Activated effector memory CD4-positive, alpha-beta T cell treated with Interleukin-2 at 50 U/mL for 16 hours (primary cell): ENCODE data around the gene ARHGAP24.
"Not testable (repeated sequence)": the region's sequence is repeated elsewhere in the genome, so short reads cannot be mapped to it uniquely, and the experiment has no call there.

ENCODE experiments used
- DNase-seq: peaks from one replicate; pipeline ENCODE4 v3.0.0-alpha.2; 2020

The ARHGAP24 gene

DNA sequence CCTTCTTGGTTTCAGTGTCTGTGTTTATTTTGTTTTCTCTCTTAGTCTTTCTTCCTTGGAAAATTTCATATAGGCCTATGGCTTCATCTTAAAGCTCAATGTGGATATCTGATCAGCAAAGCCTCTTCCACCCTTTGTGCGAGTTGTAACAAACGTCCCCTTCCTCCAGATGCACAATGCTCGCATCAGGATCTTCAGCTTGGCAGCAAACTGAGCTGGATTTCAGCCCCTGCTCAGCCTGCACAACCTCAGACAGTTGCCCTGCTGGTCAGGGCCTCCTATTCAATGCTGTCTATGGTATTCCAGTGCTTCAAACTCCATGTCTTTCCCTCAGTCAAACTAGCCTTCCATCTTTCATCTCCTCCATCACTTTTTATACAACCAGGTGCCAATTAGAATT, 309.4 kb downstream of the ARHGAP24 start:
- DNase-seq, result no peak

DNA sequence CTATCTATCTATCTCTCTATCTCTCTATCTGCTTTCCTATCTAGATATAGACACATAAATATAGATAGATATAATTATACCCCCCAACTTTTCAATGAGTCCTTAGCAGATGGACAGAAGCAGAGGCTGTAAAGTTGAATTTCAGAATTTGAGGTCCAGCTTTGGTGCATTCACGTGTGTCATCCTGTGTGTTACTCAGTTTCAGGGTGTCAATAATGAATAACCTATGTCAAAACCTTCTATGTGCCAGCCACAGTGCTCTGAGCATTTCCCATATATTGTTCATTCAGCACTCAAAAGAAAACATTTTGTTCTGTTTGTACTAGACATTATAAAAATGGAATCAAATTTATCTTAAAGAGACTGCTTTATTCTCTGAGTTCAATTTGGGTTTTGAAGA, 310.0 kb downstream of the ARHGAP24 start:
- DNase-seq, result no peak

DNA sequence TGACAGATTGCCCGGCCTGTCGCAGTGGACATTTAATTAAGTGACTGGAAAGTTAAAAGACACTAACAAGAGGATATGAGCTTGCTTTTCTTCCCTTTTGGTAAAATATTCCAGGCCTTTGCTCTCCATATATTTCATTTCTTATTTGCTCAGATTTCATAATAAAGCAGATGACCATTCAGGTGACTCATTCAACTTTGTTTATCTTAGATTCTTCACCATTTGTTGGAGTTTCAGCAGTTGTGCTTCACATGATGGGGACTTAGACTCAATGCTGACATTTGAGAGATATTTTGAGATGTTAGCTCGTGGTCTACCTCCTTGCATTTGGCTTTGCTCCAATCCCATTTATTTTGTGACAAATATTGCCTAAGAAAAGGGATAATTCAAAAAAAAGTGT, 312.2 kb downstream of the ARHGAP24 start:
- DNase-seq, result no peak

DNA sequence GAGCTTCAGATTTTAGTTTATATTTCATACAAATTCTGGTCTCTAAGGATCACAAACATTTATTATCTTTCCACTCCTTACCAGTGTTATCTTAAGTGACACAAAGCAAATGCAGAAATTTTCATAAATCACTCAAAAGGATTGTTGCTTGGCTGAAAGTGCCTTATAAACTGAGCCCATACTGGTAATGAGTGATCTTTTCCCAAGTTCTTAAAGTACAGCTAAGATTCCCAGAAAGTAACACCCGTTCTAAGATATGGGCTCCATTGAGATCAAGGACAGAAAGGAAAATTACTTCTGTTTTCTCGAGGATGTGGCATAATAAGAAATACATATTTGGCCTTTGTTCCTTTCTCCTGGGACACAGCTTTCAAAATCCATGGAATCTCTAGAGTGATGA, 313.7 kb downstream of the ARHGAP24 start:
- DNase-seq, result no peak

DNA sequence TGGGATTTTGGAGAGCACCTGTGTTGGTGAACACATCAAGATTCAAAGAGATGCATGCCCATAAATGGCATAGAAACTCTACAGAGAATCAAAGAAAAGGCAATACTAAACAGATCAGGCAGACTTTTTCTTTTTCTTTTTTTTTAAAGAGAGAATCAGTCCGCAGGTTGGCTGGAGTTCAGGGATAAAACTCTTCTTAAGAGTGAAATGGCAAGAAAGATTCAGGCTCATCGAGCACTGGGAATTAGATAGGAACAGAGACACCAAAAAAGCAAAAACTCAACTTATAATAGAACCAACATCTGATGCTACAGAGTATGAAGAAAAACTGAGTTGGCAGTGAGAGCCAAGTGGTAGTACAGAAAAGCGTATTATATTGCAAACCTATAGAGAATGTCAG, 314.3 kb downstream of the ARHGAP24 start:
- no peak for DNase-seq

DNA sequence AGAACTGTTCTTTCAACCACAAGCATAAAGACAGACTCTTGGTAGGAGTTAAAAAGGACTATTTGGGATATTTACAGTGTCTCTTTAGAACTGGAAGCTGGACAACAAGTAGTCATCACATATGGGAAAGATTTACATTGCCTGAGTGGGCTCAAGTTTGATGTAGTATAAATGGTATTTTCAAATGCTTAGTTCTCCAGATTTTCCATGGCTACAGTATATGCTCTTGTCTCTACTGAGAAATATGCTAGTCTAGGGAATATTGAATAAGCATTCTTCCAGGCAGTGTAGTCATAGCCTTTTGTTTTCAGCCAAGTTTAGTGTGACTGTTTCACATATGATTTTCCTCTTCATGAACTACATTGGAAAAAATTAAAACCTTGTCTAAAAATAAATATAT, 315.6 kb downstream of the ARHGAP24 start:
- DNase-seq, result no peak

DNA sequence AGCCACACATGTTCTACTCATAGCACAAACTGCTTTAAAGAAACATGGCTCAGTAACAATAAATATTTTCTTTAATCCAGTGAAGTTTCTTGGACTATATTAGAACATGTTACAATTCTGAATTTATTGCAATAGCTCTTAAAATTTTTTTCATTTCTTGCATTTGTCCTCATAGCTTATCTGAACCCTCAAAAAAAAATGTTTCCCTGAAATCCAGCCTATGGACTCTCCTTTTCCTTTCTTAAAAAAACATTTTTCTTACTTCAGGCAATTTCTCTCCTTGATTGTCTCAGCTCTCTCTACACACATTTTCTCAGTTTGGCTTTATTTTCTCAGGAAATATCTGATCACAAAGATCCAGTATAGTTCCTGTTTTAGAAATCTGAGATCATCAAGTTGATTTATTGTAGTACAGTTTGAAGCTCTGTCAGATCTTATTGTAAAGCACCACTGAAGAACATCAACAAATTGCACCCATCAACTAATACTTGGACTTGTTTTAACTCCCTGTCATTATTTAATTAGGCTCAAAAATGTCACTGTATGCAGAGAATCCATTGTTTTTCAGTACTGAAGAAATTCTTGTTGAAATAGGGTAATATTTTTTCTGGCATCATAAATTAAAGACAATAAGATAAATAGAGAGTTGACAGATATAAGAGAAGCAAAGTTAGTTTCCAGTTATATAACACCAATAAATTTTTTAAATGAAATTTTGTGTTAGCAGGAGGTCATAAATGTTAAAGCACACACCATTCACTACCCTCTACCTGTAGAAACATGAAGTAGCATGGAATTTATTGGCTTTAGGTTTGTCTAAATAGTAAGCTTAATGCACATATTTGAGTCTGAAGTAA, 317.7 kb downstream of the ARHGAP24 start:
- no peak for DNase-seq

DNA sequence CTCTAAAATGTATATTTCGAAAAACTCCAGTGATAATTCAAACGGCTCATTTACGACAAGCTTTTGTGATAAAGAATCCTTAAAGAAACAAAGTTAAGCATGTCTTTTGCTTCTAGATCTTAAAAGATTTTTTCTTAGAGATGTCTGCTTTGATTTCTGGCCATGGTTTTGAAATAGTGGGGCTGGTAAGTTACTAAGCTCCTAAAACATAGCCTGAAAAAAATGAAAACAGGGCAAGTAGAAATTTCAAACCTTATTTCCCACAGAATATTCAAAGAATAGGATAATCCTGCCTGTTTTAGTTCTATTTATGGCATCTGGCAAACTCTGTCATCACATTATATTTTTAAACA, 318.3 kb downstream of the ARHGAP24 start:
- no peak for DNase-seq

DNA sequence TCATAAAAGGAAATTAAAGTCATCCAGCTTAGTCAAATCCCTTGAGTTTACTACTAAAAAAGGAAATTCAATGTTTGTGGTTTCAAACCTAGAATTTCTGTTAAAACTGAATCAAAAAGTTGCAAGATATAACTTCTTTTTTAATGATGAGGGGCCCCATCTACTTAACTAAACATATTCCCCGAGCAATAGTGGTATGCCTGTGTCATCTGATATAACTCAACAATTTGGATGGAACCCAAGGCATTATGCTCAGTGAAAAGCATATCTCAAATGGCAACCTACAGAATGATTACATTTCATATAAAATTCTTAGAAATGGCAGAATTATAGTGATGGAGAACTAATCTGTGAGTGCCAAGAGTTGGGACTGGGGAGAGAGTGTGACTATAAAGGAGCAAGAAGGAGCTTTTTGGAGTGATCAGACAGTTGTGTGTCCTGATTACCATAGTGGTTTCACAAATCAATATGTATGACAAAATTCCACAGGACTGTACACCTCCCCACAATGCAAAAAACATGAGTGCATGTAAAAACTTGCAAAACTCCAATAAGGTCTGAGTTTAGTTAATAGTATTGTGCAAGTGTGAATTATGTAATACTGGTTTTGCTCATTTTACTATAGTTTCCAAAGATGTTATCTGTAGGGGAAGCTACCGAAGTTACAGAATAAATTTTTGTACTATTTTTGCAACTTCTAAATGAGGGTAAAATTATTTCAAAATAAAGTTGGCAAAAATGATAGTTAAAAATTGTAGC, 323.2 kb downstream of the ARHGAP24 start:
- no peak for DNase-seq

DNA sequence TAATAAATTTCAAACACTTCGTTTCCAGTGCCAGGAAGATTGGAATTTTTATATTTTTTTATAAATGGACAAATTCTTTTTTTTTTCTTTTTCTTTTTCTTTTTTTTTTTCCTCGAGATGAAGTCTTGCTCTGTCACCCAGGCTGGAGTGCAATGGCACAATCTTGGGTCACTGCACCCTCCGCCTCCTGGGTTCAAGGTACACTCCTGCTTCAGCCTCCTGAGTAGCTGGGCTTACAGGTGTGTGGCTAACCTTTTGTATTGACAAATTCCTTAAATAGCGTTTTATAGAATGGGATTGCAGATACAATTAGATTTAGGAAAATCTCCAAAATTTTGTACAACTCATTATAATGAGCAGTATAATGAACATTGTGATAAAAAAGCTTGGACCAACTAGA, 328.9 kb downstream of the ARHGAP24 start:
- no peak for DNase-seq

DNA sequence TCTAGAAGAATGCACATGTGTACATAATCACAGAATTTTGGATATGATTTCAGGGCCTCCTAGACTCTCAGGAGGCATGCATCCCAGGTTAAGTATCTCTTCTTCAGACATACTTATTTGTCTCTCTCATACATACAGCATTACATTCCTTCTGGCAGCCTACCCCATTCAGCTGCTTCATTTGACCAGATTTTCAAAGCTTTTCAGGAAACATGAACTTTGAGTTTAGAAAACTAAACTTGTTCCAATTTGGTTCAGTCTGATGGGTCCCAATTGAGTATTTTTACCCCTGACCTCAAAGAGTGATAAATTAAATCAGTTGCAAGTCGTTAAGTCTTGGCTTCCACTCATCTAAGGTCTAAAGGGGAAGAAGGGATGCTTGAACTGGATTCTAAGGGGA, 330.9 kb downstream of the ARHGAP24 start:
- DNase-seq, result no peak

DNA sequence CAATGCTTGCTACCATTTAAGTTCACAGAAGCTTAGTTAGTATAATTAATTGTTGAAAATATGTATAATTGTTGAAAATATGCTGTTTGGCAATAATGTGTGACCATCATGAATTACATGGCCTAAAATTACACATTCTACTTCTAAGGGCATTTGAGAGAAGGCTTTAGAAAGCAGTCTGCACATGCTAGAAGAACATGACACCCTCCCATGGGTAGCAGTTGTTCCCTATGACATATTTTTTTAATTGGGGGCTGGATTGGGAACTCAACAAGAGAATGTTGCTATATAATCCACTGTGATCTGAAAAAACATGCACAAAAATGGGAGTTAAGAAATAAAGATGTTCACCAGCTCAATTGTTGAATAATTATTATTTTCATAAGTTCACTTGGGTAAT, 331.4 kb downstream of the ARHGAP24 start:
- DNase-seq, result no peak

DNA sequence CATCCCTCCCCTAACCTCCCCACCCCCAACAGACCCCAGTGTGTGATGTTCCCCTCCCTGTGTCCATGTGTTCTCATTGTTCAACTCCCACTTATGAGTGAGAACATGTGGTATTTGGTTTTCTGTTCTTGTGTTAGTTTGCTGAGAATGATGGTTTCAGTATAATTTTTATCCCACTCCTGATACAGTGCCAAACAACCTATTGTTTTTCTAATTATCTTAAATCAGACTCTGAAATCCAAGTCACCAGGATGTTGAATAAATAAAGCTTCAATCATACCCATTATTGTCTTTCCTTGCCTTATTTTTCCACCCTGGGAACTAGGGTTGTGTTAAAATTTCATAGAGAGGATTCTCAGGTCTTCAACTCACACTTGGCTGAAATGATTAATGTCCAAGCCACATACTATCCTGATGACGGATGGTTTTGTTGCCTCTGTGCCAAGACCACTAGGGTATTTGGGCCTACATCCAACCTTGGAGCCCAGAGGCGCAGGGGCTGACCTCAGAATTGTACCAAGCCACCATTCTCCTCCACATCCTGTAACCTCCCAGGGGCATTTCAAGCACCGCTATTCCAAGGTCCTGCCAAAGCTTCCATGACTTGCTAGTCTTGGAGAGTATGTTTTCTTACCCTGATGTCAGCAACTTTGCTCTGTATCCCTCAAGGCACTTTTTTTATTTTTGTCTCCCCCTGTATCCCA, 332.4 kb downstream of the ARHGAP24 start:
- DNase-seq, result no peak

DNA sequence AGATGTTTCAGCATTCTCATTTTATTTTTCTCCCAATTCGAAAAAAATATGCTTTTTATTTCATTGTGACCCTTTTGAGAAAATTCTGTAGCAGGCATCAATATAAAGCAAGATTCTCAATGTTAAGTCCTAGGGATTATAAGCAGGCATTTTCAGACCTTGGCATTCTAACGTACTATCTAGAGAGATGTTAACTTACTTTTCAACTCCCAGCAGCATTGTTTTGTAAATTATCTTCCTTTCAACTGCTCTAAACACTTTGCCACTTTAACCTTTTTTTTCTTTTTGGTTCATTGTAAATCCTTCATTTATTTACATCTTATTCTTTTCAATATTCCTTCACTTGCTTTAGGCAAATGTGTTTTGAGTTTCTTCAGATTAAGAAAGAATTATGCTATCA, 333.2 kb downstream of the ARHGAP24 start:
- no peak for DNase-seq

DNA sequence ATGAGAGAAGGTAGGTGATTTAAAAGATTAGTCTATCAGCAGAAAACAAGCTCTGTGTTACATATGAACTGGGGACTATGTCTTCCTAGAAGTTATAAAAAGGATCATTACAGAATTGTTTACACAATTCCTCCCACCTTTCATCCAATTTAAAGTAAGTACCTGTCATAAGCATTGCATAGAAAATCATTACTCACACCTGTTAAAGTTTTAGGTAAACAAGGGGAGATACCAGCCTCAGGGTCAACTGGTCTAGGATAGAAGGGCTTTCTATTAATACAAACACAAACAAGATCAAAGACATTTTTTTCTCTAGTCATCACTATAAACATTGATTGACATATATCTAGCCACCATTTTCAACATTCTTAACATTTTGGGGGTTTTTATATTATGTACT, 333.9 kb downstream of the ARHGAP24 start:
- DNase-seq, result no peak

DNA sequence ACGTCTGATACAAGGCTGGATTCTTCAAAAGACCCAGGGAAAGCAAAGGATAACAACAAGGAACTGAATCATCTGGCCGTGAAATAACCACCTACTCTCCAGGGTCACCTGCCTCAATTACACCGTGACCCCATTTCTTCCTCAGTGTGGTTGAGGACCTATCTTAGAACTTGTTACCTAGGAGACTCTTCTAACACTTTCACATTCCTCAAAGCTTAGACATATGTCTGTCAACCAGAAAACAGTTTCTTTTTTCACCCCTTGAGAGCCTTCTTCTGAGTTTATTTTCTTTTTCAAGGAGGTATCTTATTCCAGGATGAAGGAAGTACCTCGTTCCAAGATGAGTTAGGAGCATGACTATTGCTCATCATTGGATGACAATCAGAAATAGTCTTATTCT, 337.8 kb downstream of the ARHGAP24 start:
- DNase-seq, result no peak

DNA sequence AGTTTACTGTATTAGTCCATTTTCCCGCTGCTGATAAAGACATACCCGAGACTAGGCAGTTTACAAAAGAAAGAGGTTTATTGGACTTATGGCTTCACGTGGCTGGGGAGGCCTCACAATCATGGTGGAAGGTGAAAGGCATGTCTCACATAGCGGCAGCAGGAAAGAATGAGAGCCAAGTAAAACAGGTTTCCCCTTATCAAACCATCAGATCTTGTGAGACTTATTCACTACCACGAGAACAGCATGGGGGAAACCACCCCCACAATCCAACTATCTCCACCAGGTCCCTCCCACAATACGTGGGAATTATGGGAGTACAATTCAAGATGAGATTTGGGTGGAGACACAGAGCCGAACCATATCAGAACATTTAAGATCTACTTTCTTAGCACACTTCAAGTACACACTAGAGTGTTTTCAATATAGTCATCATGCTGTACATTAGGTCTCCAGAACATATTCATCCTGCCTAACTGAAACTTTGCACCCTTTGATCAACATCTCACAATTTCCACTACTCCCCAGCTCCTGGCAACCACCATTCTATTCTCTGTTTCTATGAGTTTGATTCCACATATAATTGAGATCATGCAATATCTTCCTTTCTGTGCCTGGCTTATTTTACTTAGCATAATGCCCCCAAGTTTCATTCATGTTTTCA, 341.0 kb downstream of the ARHGAP24 start:
- no peak for DNase-seq

DNA sequence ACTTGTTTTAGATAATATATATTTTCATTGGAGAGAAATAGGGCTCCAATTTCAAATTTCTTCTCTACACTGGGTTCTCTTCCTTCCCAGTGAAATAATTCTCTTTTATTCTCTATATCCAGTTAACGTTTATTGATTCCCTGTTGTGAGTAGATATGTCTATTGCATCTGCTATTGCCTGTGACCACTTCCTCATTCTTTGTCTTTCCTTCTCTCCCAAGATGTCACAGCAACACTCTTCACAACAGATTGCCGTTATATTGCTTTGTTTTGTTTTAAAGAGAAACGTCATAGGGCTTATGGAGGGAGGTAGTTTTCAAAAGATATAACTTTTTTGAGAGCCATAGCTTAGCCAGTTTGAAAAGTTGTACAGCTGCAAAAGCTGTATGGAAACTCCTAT, 343.8 kb downstream of the ARHGAP24 start:
- no peak for DNase-seq

DNA sequence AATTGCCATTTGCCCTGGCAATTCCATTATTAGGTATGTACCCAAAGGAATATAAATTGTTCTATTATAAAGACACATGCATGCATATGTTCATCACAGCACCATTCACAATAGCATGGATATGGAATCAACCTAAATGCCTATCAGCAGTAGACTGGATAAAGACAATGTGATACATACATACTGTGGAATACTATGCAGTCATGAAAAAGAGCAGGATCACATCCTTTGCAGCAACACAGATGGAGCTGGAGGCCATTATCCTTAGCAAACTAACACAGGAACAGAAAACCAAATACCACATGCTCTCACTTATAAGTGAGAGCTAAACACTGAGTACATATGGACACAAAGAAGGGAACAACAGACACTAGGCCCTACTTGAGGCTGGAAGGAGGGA, 345.2 kb downstream of the ARHGAP24 start:
- not testable (repeated sequence) for DNase-seq

DNA sequence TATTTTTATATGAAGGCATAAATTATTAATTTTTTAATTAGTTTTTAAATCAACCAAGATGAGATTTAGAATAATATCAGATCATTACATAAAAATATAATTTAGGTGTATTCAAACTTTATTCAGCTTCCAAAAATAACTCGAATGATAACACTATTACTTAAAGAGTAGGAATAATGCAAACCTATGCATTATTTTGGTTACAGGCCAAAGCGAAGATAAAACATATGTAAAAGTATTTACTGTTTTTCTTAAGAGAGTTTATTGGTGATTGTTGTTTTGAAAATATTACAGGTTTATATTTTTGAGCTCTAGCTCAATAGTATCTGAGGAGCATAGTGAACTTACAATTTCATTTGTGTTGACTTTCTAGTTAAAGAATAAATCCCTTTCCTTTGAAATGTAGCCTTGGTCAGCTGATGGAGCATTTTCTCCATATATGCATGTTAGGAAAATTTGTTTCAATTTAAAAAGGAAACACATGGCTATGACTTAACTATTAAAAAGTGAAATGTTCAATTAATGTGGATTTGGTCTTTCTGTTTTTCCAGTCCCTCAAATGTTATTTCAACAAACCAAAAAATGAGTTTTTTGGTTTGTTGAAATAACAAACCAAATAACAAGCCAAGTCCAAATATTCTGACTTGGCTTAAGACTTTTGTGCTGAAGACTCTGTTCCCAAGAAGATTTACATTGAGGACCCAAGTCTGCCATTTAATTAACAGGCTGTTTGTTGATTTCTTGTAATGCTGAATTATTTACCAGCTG, 346.9 kb downstream of the ARHGAP24 start:
- DNase-seq, result no peak

DNA sequence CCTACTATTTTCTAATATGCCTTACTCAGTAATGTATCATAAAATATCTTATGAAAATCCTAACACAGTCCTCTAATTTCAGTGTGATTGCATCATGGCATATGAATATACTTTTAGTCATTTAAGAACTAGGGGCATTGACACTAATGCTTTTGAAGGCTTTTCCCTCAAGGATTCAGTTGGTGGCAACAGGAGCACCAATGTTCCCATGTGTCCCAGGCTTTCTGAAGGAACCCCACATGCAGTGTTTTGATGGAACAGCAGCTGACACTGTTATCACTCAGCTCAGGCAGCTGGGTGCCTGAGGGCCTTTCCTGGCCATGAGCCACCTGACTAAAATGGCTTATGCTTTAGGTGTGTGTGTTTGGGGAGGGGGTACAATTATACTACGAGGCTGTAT, 348.3 kb downstream of the ARHGAP24 start:
- DNase-seq, result no peak

DNA sequence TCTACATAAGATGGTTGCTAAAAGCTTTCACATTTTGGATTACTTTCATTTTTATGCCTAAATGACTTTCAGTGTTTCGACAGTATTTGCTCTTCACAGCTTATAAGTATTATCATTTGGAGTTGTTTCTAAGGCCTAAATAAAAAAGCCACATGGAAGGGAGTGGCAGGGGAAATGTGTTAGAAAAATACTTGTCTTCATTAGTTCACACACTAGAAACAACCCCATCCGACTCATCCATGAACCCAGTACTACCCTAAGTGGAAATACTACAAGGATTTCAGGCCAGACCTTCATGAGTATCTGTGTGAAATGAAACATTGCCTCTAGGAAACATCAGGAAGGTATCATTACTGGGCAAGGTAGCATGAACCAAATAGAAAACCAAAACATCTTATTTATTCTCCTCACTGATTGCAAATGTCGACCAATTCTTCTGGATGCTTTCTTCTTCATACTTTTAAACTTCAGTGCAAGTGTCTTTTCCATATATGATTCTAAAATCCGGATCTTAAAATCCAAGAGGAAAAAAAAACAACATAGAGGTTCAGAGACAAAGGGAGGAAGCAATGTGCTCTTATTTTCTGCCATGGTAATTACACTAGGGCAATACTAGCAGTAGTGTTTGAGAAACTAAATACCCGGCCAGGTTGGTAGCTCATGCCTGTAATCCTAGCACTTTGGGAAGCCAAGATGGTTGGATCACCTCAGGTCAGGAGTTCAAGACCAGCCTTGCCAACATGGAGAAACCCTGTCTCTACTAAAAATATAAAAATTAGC, 349.4 kb downstream of the ARHGAP24 start:
- no peak for DNase-seq
